CD1c-positive myeloid dendritic cell (primary cell): Measurements from ENCODE around the gene FHOD3.

Source experiments
- DNase-seq: peaks from one replicate; pipeline ENCODE4 v3.0.0-alpha.2; 2016; ENCODE audit errors: extremely low spot score

Gene FHOD3

GRCh38 chr18:36477776-36478175 lies 180.3 kb downstream of the FHOD3 start:
- DNase-seq: no peak

GRCh38 chr18:36481201-36481657 lies 183.7 kb downstream of the FHOD3 start:
- DNase-seq: no peak

GRCh38 chr18:36481935-36482334 lies 184.4 kb downstream of the FHOD3 start:
- DNase-seq: no peak

- DNase-seq: no peak
These were observed 187.1 kb downstream of the FHOD3 start for GRCh38 chr18:36484591-36484990.

- DNase-seq: no peak
These were observed 188.3 kb downstream of the FHOD3 start for GRCh38 chr18:36485772-36486171.

- DNase-seq: no peak
These were observed 190.6 kb downstream of the FHOD3 start for GRCh38 chr18:36488131-36488530.

GRCh38 chr18:36490897-36491296 lies 193.4 kb downstream of the FHOD3 start:
- no peak for DNase-seq

- DNase-seq: no peak
These were observed 195.3 kb downstream of the FHOD3 start for GRCh38 chr18:36492604-36493329.

- no peak for DNase-seq
These were observed 196.0 kb downstream of the FHOD3 start for GRCh38 chr18:36493349-36494159.

GRCh38 chr18:36494160-36494437 lies 196.6 kb downstream of the FHOD3 start:
- DNase-seq: no peak

GRCh38 chr18:36496022-36496421 lies 198.5 kb downstream of the FHOD3 start:
- no peak for DNase-seq

- no peak for DNase-seq
These were observed 202.4 kb downstream of the FHOD3 start for GRCh38 chr18:36499938-36500337.

- DNase-seq: no peak
These were observed 203.6 kb downstream of the FHOD3 start for GRCh38 chr18:36501100-36501499.

- no peak for DNase-seq
These were observed 206.0 kb downstream of the FHOD3 start for GRCh38 chr18:36503477-36503876.

GRCh38 chr18:36504928-36505327 lies 207.4 kb downstream of the FHOD3 start:
- DNase-seq: no peak

- DNase-seq: no peak
These were observed 208.2 kb downstream of the FHOD3 start for GRCh38 chr18:36505665-36506064.

GRCh38 chr18:36509646-36510197 lies 212.2 kb downstream of the FHOD3 start:
- no peak for DNase-seq

GRCh38 chr18:36511791-36512352 lies 214.4 kb downstream of the FHOD3 start:
- no peak for DNase-seq

- DNase-seq: no peak
These were observed 216.0 kb downstream of the FHOD3 start for GRCh38 chr18:36513556-36513955.

GRCh38 chr18:36514778-36515177 lies 217.3 kb downstream of the FHOD3 start:
- DNase-seq: no peak

- no peak for DNase-seq
These were observed 218.7 kb downstream of the FHOD3 start for GRCh38 chr18:36516258-36516657.

- no peak for DNase-seq
These were observed 219.2 kb downstream of the FHOD3 start for GRCh38 chr18:36516726-36517125.

- no peak for DNase-seq
These were observed 221.3 kb downstream of the FHOD3 start for GRCh38 chr18:36518839-36519238.
